GM12864 (cell line): Measurements from ENCODE around the gene CROCC.

Source experiments
- DNase-seq: peaks from one replicate; pipeline ENCODE4 v3.0.0-alpha.2; 2011; ENCODE audit warnings: low read depth
- H3K4me3 ChIP-seq: 2 replicates; pipeline ENCODE4 v1.5.1; 2011; ENCODE audit warnings: mild to moderate bottlenecking, low read depth, low read length, control low read depth
- TF ChIP-seq, protein P1 (sequence below): IDR thresholded peaks from 2 replicates; pipeline ENCODE4 v1.5.1; 2011; ENCODE audit warnings: low read depth, mild to moderate bottlenecking, moderate library complexity, low read length, control low read depth, inconsistent platforms; ENCODE audit errors: missing control alignments

Gene CROCC

DNA sequence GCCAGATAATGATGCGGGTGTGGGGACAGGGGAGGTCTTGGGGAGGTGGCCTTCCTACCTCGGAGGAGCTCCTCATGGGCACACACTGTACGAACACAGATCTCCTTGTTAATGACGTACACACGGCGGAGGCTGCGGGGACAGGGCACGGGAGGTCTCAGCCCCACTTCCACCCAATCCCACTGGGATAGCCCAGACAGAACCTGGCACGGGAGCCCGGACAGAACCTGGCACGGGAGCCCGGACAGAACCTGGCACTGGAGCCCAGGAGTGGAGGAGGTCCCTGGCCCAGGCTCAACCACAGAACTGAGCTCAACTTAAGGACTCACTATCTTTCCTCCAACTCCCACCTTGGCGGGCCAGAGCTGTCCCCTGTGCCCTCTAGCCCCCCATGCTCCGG lies 53.5 kb downstream of the CROCC start:
- TF ChIP-seq, protein P1, sequence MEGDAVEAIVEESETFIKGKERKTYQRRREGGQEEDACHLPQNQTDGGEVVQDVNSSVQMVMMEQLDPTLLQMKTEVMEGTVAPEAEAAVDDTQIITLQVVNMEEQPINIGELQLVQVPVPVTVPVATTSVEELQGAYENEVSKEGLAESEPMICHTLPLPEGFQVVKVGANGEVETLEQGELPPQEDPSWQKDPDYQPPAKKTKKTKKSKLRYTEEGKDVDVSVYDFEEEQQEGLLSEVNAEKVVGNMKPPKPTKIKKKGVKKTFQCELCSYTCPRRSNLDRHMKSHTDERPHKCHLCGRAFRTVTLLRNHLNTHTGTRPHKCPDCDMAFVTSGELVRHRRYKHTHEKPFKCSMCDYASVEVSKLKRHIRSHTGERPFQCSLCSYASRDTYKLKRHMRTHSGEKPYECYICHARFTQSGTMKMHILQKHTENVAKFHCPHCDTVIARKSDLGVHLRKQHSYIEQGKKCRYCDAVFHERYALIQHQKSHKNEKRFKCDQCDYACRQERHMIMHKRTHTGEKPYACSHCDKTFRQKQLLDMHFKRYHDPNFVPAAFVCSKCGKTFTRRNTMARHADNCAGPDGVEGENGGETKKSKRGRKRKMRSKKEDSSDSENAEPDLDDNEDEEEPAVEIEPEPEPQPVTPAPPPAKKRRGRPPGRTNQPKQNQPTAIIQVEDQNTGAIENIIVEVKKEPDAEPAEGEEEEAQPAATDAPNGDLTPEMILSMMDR: no peak
- no peak for DNase-seq
- H3K4me3 ChIP-seq: no peak overlapping the region

DNA sequence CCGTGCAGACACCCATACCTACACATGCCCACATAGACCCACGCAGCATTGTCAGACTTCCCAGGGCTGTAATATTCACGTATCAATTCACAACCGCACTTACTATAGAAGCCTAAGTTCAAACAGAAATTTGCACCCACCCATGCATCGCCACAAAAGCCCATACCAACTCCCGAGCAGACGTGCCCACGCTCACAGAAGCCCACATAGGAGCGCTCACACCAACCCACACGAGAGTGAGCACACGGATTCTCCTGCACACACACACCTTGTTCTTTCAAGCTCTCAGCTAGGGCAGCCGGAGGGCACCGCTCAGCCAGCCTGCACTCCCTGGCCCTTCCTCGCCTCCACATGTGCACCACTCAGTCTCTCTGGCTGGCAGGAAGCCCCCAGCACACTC lies 54.1 kb downstream of the CROCC start:
- TF ChIP-seq, protein P1: no peak
- no peak for DNase-seq
- no peak overlapping the region for H3K4me3 ChIP-seq

DNA sequence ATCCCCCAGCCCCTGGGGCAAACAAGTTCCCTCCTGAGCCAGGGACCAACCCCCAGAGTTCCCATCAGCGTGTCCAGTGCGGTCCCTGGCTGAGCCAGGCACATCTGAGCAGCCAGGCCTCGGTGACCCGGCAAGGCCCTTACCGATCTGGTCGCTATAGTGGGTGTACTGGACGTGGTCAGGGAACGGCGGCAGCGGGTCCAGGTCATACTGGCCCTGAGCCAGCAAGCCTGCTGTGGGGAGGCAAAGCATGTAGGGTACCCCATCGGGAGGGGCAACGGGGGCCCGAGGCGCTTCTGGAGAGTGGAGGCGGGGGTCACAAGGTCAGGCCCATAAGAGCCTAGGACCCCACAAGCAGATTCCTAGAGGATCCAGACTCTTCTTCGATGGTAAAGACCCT lies 55.2 kb downstream of the CROCC start:
- no peak overlapping the region for H3K4me3 ChIP-seq
- no peak for DNase-seq
- TF ChIP-seq, protein P1: no peak

DNA sequence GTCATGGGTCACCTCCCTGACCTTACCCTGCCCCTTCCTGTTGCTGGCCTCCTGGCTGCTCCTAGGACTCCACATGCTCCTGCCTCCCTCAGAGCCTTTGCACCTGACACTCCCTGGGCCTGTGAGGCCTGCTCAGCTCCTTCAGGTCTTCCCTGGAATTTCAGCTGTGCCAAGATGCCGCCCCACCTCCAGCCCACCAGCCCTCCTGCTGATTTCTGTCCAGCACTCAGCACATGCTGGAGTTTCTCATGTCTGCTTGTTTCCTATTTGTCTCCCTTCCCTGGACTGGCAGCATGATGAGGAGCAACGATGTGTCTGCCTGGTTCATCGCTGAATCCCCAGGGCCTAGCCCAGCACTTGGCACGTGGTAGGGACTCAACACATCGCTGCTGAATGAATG lies 55.6 kb downstream of the CROCC start:
- no peak overlapping the region for H3K4me3 ChIP-seq
- no peak for DNase-seq
- TF ChIP-seq, protein P1: no peak

DNA sequence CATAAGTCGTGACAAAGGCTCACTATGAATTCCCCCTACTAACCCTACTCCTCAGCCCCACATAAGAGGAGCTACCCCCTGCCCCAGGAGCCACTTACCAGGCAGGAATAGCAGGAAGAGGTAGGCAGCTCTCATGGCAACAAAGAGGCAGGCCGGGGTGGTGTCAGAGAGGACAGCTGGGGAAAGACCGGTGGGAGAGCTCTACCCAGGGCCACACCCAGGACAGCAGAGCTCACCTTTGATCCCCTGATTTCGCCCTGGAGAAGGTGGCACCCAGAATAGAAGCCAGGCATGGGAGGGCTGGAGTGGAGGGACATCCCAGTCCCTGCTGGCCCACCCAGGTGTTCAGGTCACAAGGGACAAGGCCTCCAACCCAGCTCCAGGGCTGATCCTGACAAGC lies 56.4 kb downstream of the CROCC start:
- H3K4me3 ChIP-seq: no peak overlapping the region
- DNase-seq: no peak
- TF ChIP-seq, protein P1: no peak

DNA sequence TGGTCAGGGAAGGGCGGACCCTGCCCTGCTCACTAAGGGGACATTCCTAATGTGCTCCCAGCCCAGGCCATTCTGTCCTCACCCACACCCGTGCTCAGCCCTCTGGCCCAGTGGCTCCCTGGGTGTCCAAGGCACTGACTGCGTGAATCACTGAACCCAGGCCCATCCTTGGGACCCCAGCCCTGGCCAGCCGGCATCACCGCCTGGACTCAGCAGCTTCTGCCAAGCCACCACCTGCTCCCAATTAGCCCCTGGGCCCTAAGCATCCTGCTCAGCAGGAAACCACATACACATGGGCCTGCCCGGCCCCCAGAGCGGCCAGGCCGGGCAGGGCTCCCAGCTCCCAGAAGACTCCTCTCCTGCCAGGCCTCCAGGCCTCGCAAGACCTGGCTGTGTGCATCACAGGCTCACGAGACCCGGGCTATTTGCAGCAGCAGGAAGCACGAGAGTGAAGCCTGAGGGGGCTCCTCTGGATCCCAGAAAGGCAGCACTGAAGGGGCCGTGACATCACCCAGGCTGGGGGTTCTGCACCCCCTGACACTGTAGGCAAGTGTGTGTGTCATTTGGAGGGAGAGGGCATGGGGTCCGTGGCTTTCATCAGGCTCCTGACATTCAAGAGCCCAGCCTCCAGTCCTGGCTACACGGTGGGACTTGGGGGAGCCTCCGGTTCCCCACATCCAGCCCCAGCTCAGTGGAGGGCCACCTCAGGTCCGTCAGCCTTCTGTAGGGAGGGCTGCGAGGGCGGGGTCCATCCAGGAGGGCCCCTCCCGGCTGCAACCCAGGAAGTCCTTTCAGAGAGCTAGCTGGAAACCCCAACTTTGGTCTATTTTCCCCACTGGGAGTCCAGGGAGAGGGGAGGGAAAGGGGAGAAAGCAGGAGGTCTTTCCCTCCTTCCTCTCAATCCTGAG lies 57.1 kb downstream of the CROCC start:
- DNase-seq: no peak
- no peak overlapping the region for H3K4me3 ChIP-seq
- TF ChIP-seq, protein P1: no peak
